ENCODE data around the gene SYT3.
"Not testable (repeated sequence)": the region's sequence is repeated elsewhere in the genome, so short reads cannot be mapped to it uniquely, and the experiment has no call there.

The SYT3 gene

GRCh38 chr19:50601407-50602088, 38.1 kb downstream of the SYT3 start:
- peak; percentile 90 for DNase-seq

GRCh38 chr19:50599427-50599826, 40.3 kb downstream of the SYT3 start:
- no peak for DNase-seq

- DNase-seq, result no peak
These were observed 49.5 kb downstream of the SYT3 start for GRCh38 chr19:50590191-50590590.

GRCh38 chr19:50581795-50582660, 57.7 kb downstream of the SYT3 start:
- not testable (repeated sequence) for DNase-seq

- DNase-seq, result no peak
These were observed 58.6 kb downstream of the SYT3 start for GRCh38 chr19:50580970-50581634.

GRCh38 chr19:50580240-50580639, 59.4 kb downstream of the SYT3 start:
- no peak for DNase-seq

GRCh38 chr19:50576769-50577168, 62.9 kb downstream of the SYT3 start:
- not testable (repeated sequence) for DNase-seq

GRCh38 chr19:50573741-50574461, 65.8 kb downstream of the SYT3 start:
- DNase-seq, result no peak

All from OCI-M1 (cell line).